HEK293 (cell line): ENCODE measurements around the gene RAB24.

ENCODE experiments used
- CTCF ChIA-PET: fragments of 350-600 bp; formaldehyde crosslinking; extraction: SDS; loops from one replicate; lab custom pipeline; 2021; ENCODE audit warnings: antibody characterized with exemption; lab: Yijun Ruan, JAX
- POLR2A ChIA-PET: fragments of 300-600 bp; formaldehyde crosslinking; extraction: SDS; loops from one replicate; lab custom pipeline; 2020; ENCODE audit warnings: antibody characterized with exemption, inconsistent platforms; lab: Yijun Ruan, JAX
- H3K27ac ChIP-seq: fragments of 200-500 bp; sonication (Bioruptor generic); 2 replicates; pipeline ENCODE4 v1.5.1; 2014; ENCODE audit warnings: low read depth, low read length, control low read depth, inconsistent platforms; ENCODE audit errors: extremely low read depth
- H3K36me3 ChIP-seq, 2 experiments: fragments of 200-500 bp in 1 of 2; sonication (Bioruptor generic) in 1 of 2; 1 replicate in 1 of 2; 2 replicates in 1 of 2; pipeline ENCODE4 v1.5.1; 2014 to 2017; ENCODE audit warnings: inconsistent platforms in 2 of 2, low read length in 2 of 2; ENCODE audit not compliant: control insufficient read depth in 2 of 2, insufficient read depth in 1 of 2
- H3K4me1 ChIP-seq: fragments of 200-500 bp; sonication (Bioruptor generic); 2 replicates; pipeline ENCODE4 v1.5.1; 2014; ENCODE audit warnings: mild to moderate bottlenecking, low read length, inconsistent platforms; ENCODE audit not compliant: control insufficient read depth, insufficient read depth
- H3K4me3 ChIP-seq: 2 replicates; pipeline ENCODE4 v1.5.1; 2011; ENCODE audit warnings: low read depth, mild to moderate bottlenecking, control low read depth, low read length, moderate library complexity
- H3K9me3 ChIP-seq: fragments of 200-500 bp; sonication (Bioruptor generic); 2 replicates; pipeline ENCODE4 v1.5.1; 2014; ENCODE audit warnings: low read depth, low read length, inconsistent platforms; ENCODE audit not compliant: control insufficient read depth, insufficient read depth
- AEBP2 ChIP-seq: fragments of 450-650 bp; formaldehyde crosslinking; IDR thresholded peaks from 2 replicates; pipeline ENCODE4 v1.5.1; 2016; ENCODE audit warnings: missing biosample characterization, missing genetic modification characterization, borderline replicate concordance
- BCL11B ChIP-seq: fragments of 450-650 bp; formaldehyde crosslinking; IDR thresholded peaks from 2 replicates; pipeline ENCODE4 v1.5.1; 2016; ENCODE audit warnings: low read depth, missing biosample characterization, missing genetic modification characterization
- GLIS1 ChIP-seq: fragments of 450-650 bp; formaldehyde crosslinking; IDR thresholded peaks from 2 replicates; pipeline ENCODE4 v1.5.1; 2016; ENCODE audit warnings: missing biosample characterization, missing genetic modification characterization
- GLIS2 ChIP-seq: fragments of 450-650 bp; formaldehyde crosslinking; IDR thresholded peaks from 2 replicates; pipeline ENCODE4 v1.5.1; 2016; ENCODE audit warnings: missing biosample characterization, missing genetic modification characterization
- HOXD13 ChIP-seq: sonication (generic); formaldehyde crosslinking; IDR thresholded peaks from 2 replicates; pipeline ENCODE4 v1.8.0; 2022; ENCODE audit warnings: missing genetic modification reagents, borderline replicate concordance
- KLF7 ChIP-seq: fragments of 450-650 bp; formaldehyde crosslinking; IDR thresholded peaks from 2 replicates; pipeline ENCODE4 v1.5.1; 2016; ENCODE audit warnings: missing biosample characterization, missing genetic modification characterization, borderline replicate concordance
- SP2 ChIP-seq: fragments of 450-650 bp; formaldehyde crosslinking; IDR thresholded peaks from 2 replicates; pipeline ENCODE4 v1.5.1; 2016; ENCODE audit warnings: missing biosample characterization, missing genetic modification characterization
- ZNF16 ChIP-seq: fragments of 450-650 bp; formaldehyde crosslinking; IDR thresholded peaks from 2 replicates; pipeline ENCODE4 v1.5.1; 2016; ENCODE audit warnings: low read depth, missing biosample characterization, missing genetic modification characterization
- ZNF2 ChIP-seq: fragments of 450-650 bp; formaldehyde crosslinking; IDR thresholded peaks from 2 replicates; pipeline ENCODE4 v1.5.1; 2016; ENCODE audit warnings: missing biosample characterization, missing genetic modification characterization
- ZNF221 ChIP-seq: fragments of 450-650 bp; formaldehyde crosslinking; IDR thresholded peaks from 2 replicates; pipeline ENCODE4 v1.5.1; 2017; ENCODE audit warnings: missing biosample characterization, missing genetic modification characterization, borderline replicate concordance
- ZNF335 ChIP-seq: fragments of 450-650 bp; formaldehyde crosslinking; conservative IDR thresholded peaks from 2 replicates; pipeline ENCODE4 v1.5.1; 2016; ENCODE audit warnings: missing biosample characterization, missing genetic modification characterization
- ZNF423 ChIP-seq: fragments of 450-650 bp; formaldehyde crosslinking; IDR thresholded peaks from 2 replicates; pipeline ENCODE4 v1.5.1; 2016; ENCODE audit warnings: missing biosample characterization, missing genetic modification characterization
- ZNF555 ChIP-seq: fragments of 450-650 bp; formaldehyde crosslinking; conservative IDR thresholded peaks from 2 replicates; pipeline ENCODE4 v1.5.1; 2017; ENCODE audit warnings: missing biosample characterization, mild to moderate bottlenecking, missing genetic modification characterization, inconsistent platforms
- ZSCAN5A ChIP-seq: fragments of 450-650 bp; formaldehyde crosslinking; IDR thresholded peaks from 2 replicates; pipeline ENCODE4 v1.5.1; 2016; ENCODE audit warnings: missing biosample characterization, missing genetic modification characterization

Gene RAB24

GRCh38 chr5:177332896-177333260 lies 29.4 kb upstream of the RAB24 start:
- Histone ChIP-seq H3K27ac (no peak overlapping the region), H3K36me3 (peaks cover 8 to 85% of the 10 kb centered on the region in 2 experiments; a peak in 2 of 3 replicates), H3K4me3 (no peak overlapping the region), H3K9me3 (no peaks in the 10 kb centered on the region), H3K4me1 (no peaks in the 10 kb centered on the region)
- CTCF ChIA-PET: interaction anchor here (0.9 to 1.1 kb wide), 3 partner anchors 9 to 22 kb away, joined by 3 read pairs; no protein-coding TSS in a partner anchor
- POLR2A ChIA-PET: interaction anchor here (1.7 kb wide), 1 partner anchor 18 kb away, joined by 7 read pairs; the partner anchor contains the start of gene LMAN2
- TF ChIP-seq ZNF335 (tag by site-specific recombination): no peak
- TF ChIP-seq BCL11B (tag by site-specific recombination): no peak
- no peak for TF ChIP-seq AEBP2 (tag by site-specific recombination)
- no peak for TF ChIP-seq HOXD13 (CRISPR knock-in tag)
- no peak for TF ChIP-seq ZNF221 (tag by site-specific recombination)
- TF ChIP-seq ZNF2 (tag by site-specific recombination): no peak
- TF ChIP-seq ZNF16 (tag by site-specific recombination): no peak

GRCh38 chr5:177332031-177332895 lies 28.7 kb upstream of the RAB24 start:
- no peak overlapping the region for H3K4me3 ChIP-seq
- TF ChIP-seq ZNF423 (tag by site-specific recombination) (no peak), ZSCAN5A (no peak), SP2 (tag by site-specific recombination) (no peak), KLF7 (tag by site-specific recombination) (no peak)
- H3K27ac ChIP-seq: no peak overlapping the region
- ChIA-PET POLR2A (interaction anchor here (1.7 kb wide), 1 partner anchor 19 kb away, joined by 7 read pairs; the partner anchor contains the start of gene LMAN2), CTCF (interaction anchor here (0.9 to 1.1 kb wide), 3 partner anchors 10 to 22 kb away, joined by 3 read pairs; no protein-coding TSS in a partner anchor)
- H3K9me3 ChIP-seq: no peaks in the 10 kb centered on the region
- no peaks in the 10 kb centered on the region for H3K4me1 ChIP-seq
- peaks cover 8 to 83% of the 10 kb centered on the region in 2 experiments; a peak in 2 of 3 replicates for H3K36me3 ChIP-seq

GRCh38 chr5:177330991-177331842 lies 27.7 kb upstream of the RAB24 start:
- Histone ChIP-seq H3K27ac (no peak overlapping the region), H3K4me1 (no peaks in the 10 kb centered on the region), H3K4me3 (no peak overlapping the region), H3K36me3 (peaks cover 8 to 72% of the 10 kb centered on the region in 2 experiments; a peak in 2 of 3 replicates)
- CTCF ChIA-PET: interaction anchor here (0.5 to 1.2 kb wide), 4 partner anchors 13 to 830 kb away, joined by 3 to 6 read pairs (median 4); no protein-coding TSS in a partner anchor
- peak; percentile 64 for TF ChIP-seq GLIS1 (tag by site-specific recombination)
- TF ChIP-seq ZNF16 (tag by site-specific recombination): no peak
- no peak for TF ChIP-seq ZNF555 (tag by site-specific recombination)
- peak; percentile 17; the same call in 1 of the 2 replicates for TF ChIP-seq GLIS2 (tag by site-specific recombination)
- TF ChIP-seq, all 188 proteins: peak for 2
- H3K9me3 ChIP-seq: no peaks in the 10 kb centered on the region
- POLR2A ChIA-PET: no interaction called here
